IMR-90 (cell line): ENCODE results near the gene PNO1. TPM values are rescaled to one million over a fixed set of nuclear protein-coding genes. Genes with fewer than 3 reads are reported as not detected.

Experiments used
- ATAC-seq: fragments of 200-7000 bp; cut with Tn5 transposase; 2 replicates; pipeline ENCODE4 v1.9.1; 2020; ENCODE audit warnings: low read depth, mild to moderate bottlenecking, moderate library complexity
- BruUV-seq: library from RNA; stranded (reverse); fragments of 400-500 nt; replicated peaks from 2 replicates; lab custom pipeline; 2021; lab: Mats Ljungman, UMichigan
- CTCF ChIA-PET: fragments of 300-600 bp; formaldehyde crosslinking; extraction: SDS; loops from one replicate; lab custom pipeline; 2021; ENCODE audit warnings: antibody characterized with exemption; lab: Yijun Ruan, JAX
- POLR2A ChIA-PET: fragments of 300-600 bp; sonication (Branson Sonifier 250); formaldehyde crosslinking; loops from one replicate; lab custom pipeline; 2022; ENCODE audit warnings: antibody characterized with exemption; ENCODE audit not compliant: unreplicated experiment; lab: Charles Lee
- DNase-seq: peaks from one replicate; pipeline ENCODE4 v3.0.0; 2013
- H2AFZ ChIP-seq: replicated peaks from 2 replicates; pipeline ENCODE3; 2013; ENCODE audit warnings: low read length, mild to moderate bottlenecking; ENCODE audit not compliant: poor library complexity
- H2AK5ac ChIP-seq: 2 replicates; pipeline ENCODE4 v1.6.1; 2013; ENCODE audit warnings: low read depth, low read length, inconsistent platforms
- H2AK9ac ChIP-seq: replicated peaks from 2 replicates; pipeline ENCODE3; 2013; ENCODE audit warnings: mild to moderate bottlenecking, low read depth, low read length, moderate library complexity; ENCODE audit not compliant: poor library complexity
- H2BK120ac ChIP-seq: 2 replicates; pipeline ENCODE4 v1.6.1; 2013; ENCODE audit warnings: low read depth, low read length, inconsistent platforms
- H2BK15ac ChIP-seq: 3 replicates; pipeline ENCODE4 v1.6.1; 2013; ENCODE audit warnings: low read depth, low read length, inconsistent platforms
- H2BK20ac ChIP-seq: 2 replicates; pipeline ENCODE4 v1.6.1; 2013; ENCODE audit warnings: low read depth, mild to moderate bottlenecking, inconsistent platforms, low read length, moderate library complexity
- H2BK5ac ChIP-seq: 2 replicates; pipeline ENCODE4 v1.6.1; 2013; ENCODE audit warnings: mild to moderate bottlenecking, low read depth, low read length, inconsistent platforms; ENCODE audit not compliant: poor library complexity, severe bottlenecking
- H3K14ac ChIP-seq: replicated peaks from 2 replicates; pipeline ENCODE4 v1.6.1; 2013; ENCODE audit warnings: low read depth, low read length, inconsistent platforms
- H3K18ac ChIP-seq: 2 replicates; pipeline ENCODE4 v1.6.1; 2013; ENCODE audit warnings: low read depth, low read length, control low read depth
- H3K23ac ChIP-seq: 2 replicates; pipeline ENCODE4 v1.6.1; 2013; ENCODE audit warnings: low read depth, low read length, inconsistent platforms
- H3K27ac ChIP-seq: 2 replicates; pipeline ENCODE4 v1.5.1; 2013; ENCODE audit warnings: mild to moderate bottlenecking, control low read depth, low read length; ENCODE audit not compliant: insufficient read depth
- H3K27me3 ChIP-seq: 2 replicates; pipeline ENCODE4 v1.6.1; 2013; ENCODE audit warnings: low read length; ENCODE audit not compliant: control insufficient read depth, insufficient read depth
- H3K36me3 ChIP-seq: 2 replicates; pipeline ENCODE4 v1.6.1; 2013; ENCODE audit warnings: low read length, mixed read lengths; ENCODE audit not compliant: control insufficient read depth, insufficient read depth
- H3K4ac ChIP-seq: 2 replicates; pipeline ENCODE4 v1.6.1; 2013; ENCODE audit warnings: low read depth, low read length, inconsistent platforms
- H3K4me1 ChIP-seq: 2 replicates; pipeline ENCODE4 v1.6.1; 2013; ENCODE audit warnings: low read length, mixed read lengths; ENCODE audit not compliant: control insufficient read depth, insufficient read depth
- H3K4me2 ChIP-seq: 2 replicates; pipeline ENCODE4 v1.6.1; 2013; ENCODE audit warnings: low read depth, mild to moderate bottlenecking, control low read depth, low read length, moderate library complexity
- H3K4me3 ChIP-seq: 2 replicates; pipeline ENCODE4 v1.5.1; 2013; ENCODE audit warnings: low read depth, mild to moderate bottlenecking, control low read depth, low read length, moderate library complexity; ENCODE audit not compliant: insufficient read depth
- H3K56ac ChIP-seq: 2 replicates; pipeline ENCODE4 v1.6.1; 2013; ENCODE audit warnings: low read length, inconsistent platforms; ENCODE audit not compliant: insufficient read depth; ENCODE audit errors: extremely low read depth
- H3K79me1 ChIP-seq, 2 experiments: 2 replicates each; pipeline ENCODE4 v1.6.1; 2013; ENCODE audit warnings: low read length in 2 of 2, inconsistent platforms in 1 of 2, low read depth in 1 of 2
- H3K9ac ChIP-seq: 2 replicates; pipeline ENCODE4 v1.6.1; 2013; ENCODE audit warnings: low read depth, low read length, control low read depth
- H3K9me1 ChIP-seq: 2 replicates; pipeline ENCODE4 v1.6.1; 2013; ENCODE audit warnings: low read length, inconsistent platforms; ENCODE audit not compliant: insufficient read depth
- H3K9me3 ChIP-seq: 2 replicates; pipeline ENCODE4 v1.6.1; 2013; ENCODE audit warnings: low read length; ENCODE audit not compliant: control insufficient read depth, insufficient read depth
- H4K20me1 ChIP-seq: 2 replicates; pipeline ENCODE4 v1.6.1; 2013; ENCODE audit warnings: low read length, inconsistent platforms; ENCODE audit not compliant: insufficient read depth
- H4K5ac ChIP-seq: 2 replicates; pipeline ENCODE4 v1.6.1; 2013; ENCODE audit warnings: mild to moderate bottlenecking, low read depth, low read length, control low read depth
- H4K8ac ChIP-seq, 2 experiments: 2 replicates each; pipeline ENCODE4 v1.6.1; 2013; ENCODE audit warnings: low read depth in 2 of 2, low read length in 2 of 2, control low read depth in 1 of 2, inconsistent platforms in 1 of 2
- H4K91ac ChIP-seq: 2 replicates; pipeline ENCODE4 v1.6.1; 2013; ENCODE audit warnings: low read depth, low read length, inconsistent platforms; ENCODE audit not compliant: insufficient read depth
- CHD1 ChIP-seq: IDR thresholded peaks from 2 replicates; pipeline ENCODE4 v1.6.1; 2012; ENCODE audit warnings: low read depth, low read length, improper control_type of control experiment
- CTCF ChIP-seq: conservative IDR thresholded peaks from 2 replicates; pipeline ENCODE4 v1.5.1; 2012; ENCODE audit warnings: mild to moderate bottlenecking, low read depth, low read length, improper control_type of control experiment
- WGBS, 2 experiments: methylation state at CpG; one replicate each; pipeline versions ENCODE4 v1.1.5 to v1.1.7; 2013; ENCODE audit warnings: missing lambda C conversion rate in 2 of 2; ENCODE audit not compliant: insufficient read length in 1 of 2; ENCODE audit errors: extremely low coverage in 2 of 2; 5-methylcytosine and 5-hydroxymethylcytosine counted together
- dilution Hi-C: fragments of 300-500 bp; cut with HindIII; formaldehyde crosslinking; loops from one replicate; pipeline ENCODE4 v1.14.3; 2018; ENCODE audit warnings: low sequenced_read_pairs; ENCODE audit not compliant: unreplicated experiment
- in situ Hi-C: fragments of 300-500 bp; cut with MboI; formaldehyde crosslinking; loops from 3 replicates; pipeline ENCODE4 v1.14.3; 2019; ENCODE audit warnings: low sequenced_read_pairs, inconsistent platforms, mixed read lengths
- intact Hi-C: fragments of 100-400 bp; cut with micrococcal nuclease; formaldehyde crosslinking; loops from 2 replicates; pipeline ENCODE4 v1.10.0; 2022
- polyA plus RNA-seq, 3 experiments: library from polyadenylated mRNA; depleted of rRNA; stranded (reverse); fragments of >200 nt; gene quantifications; 2 replicates each; pipeline ENCODE4 v1.2.3, GENCODE V29; 2012; ENCODE audit warnings: low replicate concordance in 1 of 3
- total RNA-seq: library from RNA; depleted of rRNA; stranded (reverse); fragments of >200 nt; gene quantifications from 2 replicates; pipeline ENCODE4 v1.2.3, GENCODE V29; 2012; rRNA removed

The PNO1 gene
- total and polyA plus RNA-seq, 2 of the 4 experiments (the other 2 are of a cell fraction): 12.8 to 14.7 TPM

DNA sequence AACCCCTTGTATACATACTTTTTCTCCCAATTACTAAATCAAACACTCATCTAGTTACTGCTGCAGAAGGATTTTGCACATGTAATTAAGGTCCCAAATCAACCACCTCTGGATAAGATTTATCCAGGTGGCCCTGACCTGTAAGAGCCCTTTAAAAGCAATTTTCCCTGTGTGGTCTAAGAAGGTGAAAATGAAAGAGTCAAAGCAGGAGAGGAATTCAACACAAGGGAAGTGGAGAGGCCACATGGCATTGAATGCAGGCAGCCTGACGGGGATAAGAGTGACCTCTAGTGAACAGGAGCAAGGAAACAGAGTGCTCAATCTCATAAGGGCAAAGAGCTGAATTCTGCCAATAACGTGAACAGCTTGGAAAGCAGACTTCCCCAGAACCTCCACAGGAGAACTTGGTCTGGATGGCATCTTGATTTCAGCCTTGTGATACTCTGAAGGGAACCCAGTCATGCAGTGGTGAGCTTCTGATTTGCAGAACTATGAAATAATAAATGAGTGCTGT lies 67.5 kb downstream of the PNO1 start:
- ChIA-PET POLR2A (no interaction called here), CTCF (interaction anchor here (0.7 to 1.1 kb wide), 3 partner anchors 14 to 216 kb away, joined by 3 read pairs; no protein-coding TSS in a partner anchor)
- dilution Hi-C loops (no loop called here), intact Hi-C loops (no loop called here), in situ Hi-C loops (no loop called here)
- Histone ChIP-seq H2BK5ac (peak overlapping the region; percentile 6), H4K91ac (peak overlapping the region; percentile 1; the same call in 1 of the 2 replicates), H3K4me3 (no peak overlapping the region), H3K56ac (no peak overlapping the region), H3K18ac (no peak overlapping the region), H3K9me1 (peaks cover 9% of the 10 kb centered on the region), H3K14ac (peak overlapping the region; percentile 67; the same call in 1 of the 2 replicates), H2AK5ac (peak overlapping the region; percentile 66; the same call in 1 of the 2 replicates), H3K23ac (peak overlapping the region; percentile 11; the same call in 1 of the 2 replicates), H2BK15ac (no peak overlapping the region), H3K79me1 (peaks cover 4 to 54% of the 10 kb centered on the region in 2 experiments; a peak in 2 of 4 replicates), H3K9ac (no peak overlapping the region; the same call in 1 of the 2 replicates), H3K9me3 (peaks cover 2% of the 10 kb centered on the region; the same call in 1 of the 2 replicates), H4K20me1 (peaks cover 40% of the 10 kb centered on the region), H2AFZ (no peak overlapping the region), H4K8ac (peak overlapping the region in 1 of 2 experiments; percentile 48; a peak in 1 of 4 replicates), H3K36me3 (peaks cover 7% of the 10 kb centered on the region), H3K27me3 (no peaks in the 10 kb centered on the region), H3K27ac (peak overlapping the region; percentile 43; the same call in 1 of the 2 replicates), H2BK120ac (peak overlapping the region; percentile 13), H3K4ac (peak overlapping the region; percentile 3; the same call in 1 of the 2 replicates), H2AK9ac (no peak overlapping the region), H2BK20ac (no peak overlapping the region; the same call in 1 of the 2 replicates), H3K4me2 (no peak overlapping the region; the same call in 1 of the 2 replicates), H4K5ac (peak overlapping the region; percentile 28; the same call in 1 of the 2 replicates), H3K4me1 (peaks cover 16% of the 10 kb centered on the region)
- TF ChIP-seq CTCF (0 out of 2 replicates have a peak, but pooled peaks have one; percentile 9), CHD1 (no peak)
- BruUV-seq: no TSS peak
- ATAC-seq (no peak), DNase-seq (peak; percentile 13)
- no CpG with 5 or more reads among the region's 2 CpGs for WGBS, 2 experiments

Other genes starting within 250 kb of the PNO1 start
- 2.7 and 13.6 TPM in 2 replicates for gene C1D, start 94.9 kb upstream of the PNO1 start, total RNA-seq
- gene C1D, start 94.9 kb upstream of the PNO1 start, polyA plus RNA-seq (2012; rRNA removed): 14.3 and 16.7 TPM in 2 replicates
- gene PPP3R1, start 94.6 kb downstream of the PNO1 start, total RNA-seq: 9.1 and 18.1 TPM in 2 replicates
- 11.0 and 17.3 TPM in 2 replicates for gene PPP3R1, start 94.6 kb downstream of the PNO1 start, polyA plus RNA-seq (2012; rRNA removed)
- 23.3 and 25.6 TPM in 2 replicates for gene CNRIP1, start 162.1 kb downstream of the PNO1 start, total RNA-seq
- 32.6 and 32.7 TPM in 2 replicates for gene CNRIP1, start 162.1 kb downstream of the PNO1 start, polyA plus RNA-seq (2012; rRNA removed)
- gene PLEK, start 207.4 kb downstream of the PNO1 start, total RNA-seq: under 0.01 TPM in 1 of 2 replicates, not detected in the other
- 0.03 TPM in 1 of 2 replicates, not detected in the other for gene PLEK, start 207.4 kb downstream of the PNO1 start, polyA plus RNA-seq (2012; rRNA removed)